ENCODE data around the gene PSMA7.
"Not testable (repeated sequence)": the region's sequence is repeated elsewhere in the genome, so short reads cannot be mapped to it uniquely, and the experiment has no call there.

GRCh38 chr20:62148383-62148782 is 5.2 kb upstream of the PSMA7 start:
- TF ChIP-seq CTCF (conservative IDR thresholded peaks at IDR 0.05); ZFX (IDR thresholded peaks at IDR 0.05): not testable (repeated sequence)
